Panc1 (cell line): ENCODE data around the gene LSM14B. TPM values are rescaled to one million over a fixed set of nuclear protein-coding genes. Genes with fewer than 3 reads are reported as not detected.

Experiments
- ATAC-seq: fragments of 200-7000 bp; cut with Tn5 transposase; 2 replicates; pipeline ENCODE4 v1.9.1; 2020; ENCODE audit warnings: mild to moderate bottlenecking, moderate library complexity
- BruUV-seq: library from RNA; stranded (reverse); fragments of 400-500 nt; replicated peaks from 2 replicates; lab custom pipeline; 2021; lab: Mats Ljungman, UMichigan
- CTCF ChIA-PET: fragments of 300-600 bp; sonication (Branson Sonifier 250); formaldehyde crosslinking; loops from one replicate; lab custom pipeline; 2022; ENCODE audit warnings: antibody characterized with exemption; lab: Charles Lee
- POLR2A ChIA-PET: fragments of 300-600 bp; sonication (Branson Sonifier 250); formaldehyde crosslinking; loops from one replicate; lab custom pipeline; 2022; ENCODE audit warnings: antibody characterized with exemption; lab: Charles Lee
- DNase-seq: peaks from one replicate; pipeline ENCODE4 v3.0.0-alpha.2; 2010; ENCODE audit warnings: low read depth, low spot score
- H3K27ac ChIP-seq: 2 replicates; pipeline ENCODE4 v1.5.1; 2011; ENCODE audit warnings: mild to moderate bottlenecking, low read length, inconsistent platforms
- H3K27me3 ChIP-seq: fragments of 200-500 bp; sonication (Bioruptor generic); 2 replicates; pipeline ENCODE4 v1.6.0; 2014; ENCODE audit warnings: low read length, inconsistent platforms; ENCODE audit not compliant: control insufficient read depth, insufficient read depth
- H3K36me3 ChIP-seq: fragments of 200-500 bp; sonication (Bioruptor generic); 2 replicates; pipeline ENCODE4 v1.5.1; 2014; ENCODE audit warnings: inconsistent platforms, mild to moderate bottlenecking, low read length, moderate library complexity; ENCODE audit not compliant: control insufficient read depth, insufficient read depth
- H3K4me1 ChIP-seq: 2 replicates; pipeline ENCODE4 v1.5.1; 2011; ENCODE audit warnings: inconsistent platforms, mild to moderate bottlenecking, low read length, moderate library complexity; ENCODE audit not compliant: control insufficient read depth, insufficient read depth
- H3K4me3 ChIP-seq, 2 experiments: 2 replicates each; pipeline ENCODE4 v1.5.1; 2011 to 2012; ENCODE audit warnings: low read depth in 2 of 2, low read length in 2 of 2, mild to moderate bottlenecking in 2 of 2, inconsistent platforms in 1 of 2, moderate library complexity in 1 of 2
- H3K9me3 ChIP-seq: fragments of 200-500 bp; sonication (Bioruptor generic); 2 replicates; pipeline ENCODE4 v1.5.1; 2014; ENCODE audit warnings: low read depth, mild to moderate bottlenecking, inconsistent platforms, low read length, moderate library complexity; ENCODE audit not compliant: control insufficient read depth, insufficient read depth
- POLR2AphosphoS5 ChIP-seq: IDR thresholded peaks from 2 replicates; pipeline ENCODE4 v1.6.1; 2012; ENCODE audit warnings: mild to moderate bottlenecking, low read depth, low read length, moderate library complexity
- SIN3A ChIP-seq: IDR thresholded peaks from 2 replicates; pipeline ENCODE4 v1.6.1; 2012; ENCODE audit warnings: low read depth, mild to moderate bottlenecking, low read length, moderate library complexity, borderline replicate concordance; ENCODE audit not compliant: insufficient read depth
- TCF7L2 ChIP-seq: IDR thresholded peaks from 2 replicates; pipeline ENCODE4 v1.6.1; 2011; ENCODE audit warnings: mild to moderate bottlenecking, low read depth, low read length, inconsistent platforms
- in situ Hi-C: cut with HindIII; loops from 2 replicates; pipeline ENCODE4 v1.10.0; 2016; ENCODE audit warnings: low sequenced_read_pairs, low pct_unique_long_range_greater_than_20kb
- intact Hi-C: fragments of 100-400 bp; cut with micrococcal nuclease; formaldehyde crosslinking; loops from one replicate; pipeline ENCODE4 v1.10.0; 2022; ENCODE audit not compliant: unreplicated experiment
- total RNA-seq: library from RNA; stranded (reverse); gene quantifications from one replicate; pipeline ENCODE4 v1.2.1, GENCODE V29; 2021; ENCODE audit not compliant: unreplicated experiment
- TF ChIP-seq, protein P1 (sequence below), 2 experiments: IDR thresholded peaks; 2 replicates each; pipeline ENCODE4 v1.6.1; 2011 to 2012; ENCODE audit warnings: low read depth in 2 of 2, control low read depth in 1 of 2, low read length in 1 of 2, mild to moderate bottlenecking in 1 of 2, moderate library complexity in 1 of 2; ENCODE audit not compliant: insufficient read depth in 1 of 2
- TF ChIP-seq, protein P2 (sequence below): fragments of 450-650 bp; IDR thresholded peaks from 2 replicates; pipeline ENCODE4 v1.5.1; 2017; ENCODE audit warnings: mild to moderate bottlenecking

LSM14B gene
- total RNA-seq, 1 experiment from 2014 or later = 52.2 TPM

GRCh38 chr20:62160253-62160652 lies 38.0 kb downstream of the LSM14B start:
- H3K36me3 ChIP-seq = no peaks in the 10 kb centered on the region; the same call in 1 of the 2 replicates
- DNase-seq (no peak), ATAC-seq (no peak)
- BruUV-seq = no TSS peak
- H3K9me3 ChIP-seq = no peaks in the 10 kb centered on the region
- TF ChIP-seq SIN3A (no peak), POLR2AphosphoS5 (no peak), TCF7L2 (no peak)
- TF ChIP-seq, protein P1, sequence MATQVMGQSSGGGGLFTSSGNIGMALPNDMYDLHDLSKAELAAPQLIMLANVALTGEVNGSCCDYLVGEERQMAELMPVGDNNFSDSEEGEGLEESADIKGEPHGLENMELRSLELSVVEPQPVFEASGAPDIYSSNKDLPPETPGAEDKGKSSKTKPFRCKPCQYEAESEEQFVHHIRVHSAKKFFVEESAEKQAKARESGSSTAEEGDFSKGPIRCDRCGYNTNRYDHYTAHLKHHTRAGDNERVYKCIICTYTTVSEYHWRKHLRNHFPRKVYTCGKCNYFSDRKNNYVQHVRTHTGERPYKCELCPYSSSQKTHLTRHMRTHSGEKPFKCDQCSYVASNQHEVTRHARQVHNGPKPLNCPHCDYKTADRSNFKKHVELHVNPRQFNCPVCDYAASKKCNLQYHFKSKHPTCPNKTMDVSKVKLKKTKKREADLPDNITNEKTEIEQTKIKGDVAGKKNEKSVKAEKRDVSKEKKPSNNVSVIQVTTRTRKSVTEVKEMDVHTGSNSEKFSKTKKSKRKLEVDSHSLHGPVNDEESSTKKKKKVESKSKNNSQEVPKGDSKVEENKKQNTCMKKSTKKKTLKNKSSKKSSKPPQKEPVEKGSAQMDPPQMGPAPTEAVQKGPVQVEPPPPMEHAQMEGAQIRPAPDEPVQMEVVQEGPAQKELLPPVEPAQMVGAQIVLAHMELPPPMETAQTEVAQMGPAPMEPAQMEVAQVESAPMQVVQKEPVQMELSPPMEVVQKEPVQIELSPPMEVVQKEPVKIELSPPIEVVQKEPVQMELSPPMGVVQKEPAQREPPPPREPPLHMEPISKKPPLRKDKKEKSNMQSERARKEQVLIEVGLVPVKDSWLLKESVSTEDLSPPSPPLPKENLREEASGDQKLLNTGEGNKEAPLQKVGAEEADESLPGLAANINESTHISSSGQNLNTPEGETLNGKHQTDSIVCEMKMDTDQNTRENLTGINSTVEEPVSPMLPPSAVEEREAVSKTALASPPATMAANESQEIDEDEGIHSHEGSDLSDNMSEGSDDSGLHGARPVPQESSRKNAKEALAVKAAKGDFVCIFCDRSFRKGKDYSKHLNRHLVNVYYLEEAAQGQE (IDR thresholded peaks at IDR 0.05; ENCODE audit: insufficient read depth in 1 of 2, low read depth in 2 of 2, low read length in 1 of 2) = no peak
- TF ChIP-seq, protein P2, sequence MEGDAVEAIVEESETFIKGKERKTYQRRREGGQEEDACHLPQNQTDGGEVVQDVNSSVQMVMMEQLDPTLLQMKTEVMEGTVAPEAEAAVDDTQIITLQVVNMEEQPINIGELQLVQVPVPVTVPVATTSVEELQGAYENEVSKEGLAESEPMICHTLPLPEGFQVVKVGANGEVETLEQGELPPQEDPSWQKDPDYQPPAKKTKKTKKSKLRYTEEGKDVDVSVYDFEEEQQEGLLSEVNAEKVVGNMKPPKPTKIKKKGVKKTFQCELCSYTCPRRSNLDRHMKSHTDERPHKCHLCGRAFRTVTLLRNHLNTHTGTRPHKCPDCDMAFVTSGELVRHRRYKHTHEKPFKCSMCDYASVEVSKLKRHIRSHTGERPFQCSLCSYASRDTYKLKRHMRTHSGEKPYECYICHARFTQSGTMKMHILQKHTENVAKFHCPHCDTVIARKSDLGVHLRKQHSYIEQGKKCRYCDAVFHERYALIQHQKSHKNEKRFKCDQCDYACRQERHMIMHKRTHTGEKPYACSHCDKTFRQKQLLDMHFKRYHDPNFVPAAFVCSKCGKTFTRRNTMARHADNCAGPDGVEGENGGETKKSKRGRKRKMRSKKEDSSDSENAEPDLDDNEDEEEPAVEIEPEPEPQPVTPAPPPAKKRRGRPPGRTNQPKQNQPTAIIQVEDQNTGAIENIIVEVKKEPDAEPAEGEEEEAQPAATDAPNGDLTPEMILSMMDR = no peak
- H3K27me3 ChIP-seq = no peaks in the 10 kb centered on the region
- ChIA-PET POLR2A (no interaction called here), CTCF (no interaction called here)
- no peak overlapping the region for H3K27ac ChIP-seq
- in situ Hi-C loops = no loop called here
- peaks cover 13% of the 10 kb centered on the region for H3K4me1 ChIP-seq
- no peak overlapping the region for H3K4me3 ChIP-seq
- intact Hi-C loops = no loop called here

DNA sequence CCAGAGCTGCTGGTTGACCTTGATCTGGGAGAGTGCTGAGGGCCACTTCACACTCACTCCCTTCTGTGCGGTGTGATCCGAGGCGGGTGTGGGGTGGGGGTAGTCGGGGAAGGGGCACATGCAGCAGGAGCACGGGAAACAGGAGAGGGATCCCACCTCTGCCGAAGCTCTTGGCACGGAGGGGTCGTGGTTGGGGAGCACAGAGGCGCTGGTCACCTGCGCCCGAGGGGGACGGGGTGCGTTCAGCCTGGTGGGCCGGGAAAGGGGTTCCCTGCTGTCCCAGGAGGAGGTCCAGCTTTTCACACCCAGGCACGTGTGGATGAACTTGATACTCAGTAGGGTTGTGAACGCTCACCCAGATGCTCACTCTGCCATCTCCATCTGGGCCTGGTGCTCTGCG lies 38.6 kb downstream of the LSM14B start:
- intact Hi-C loops = no loop called here
- CTCF ChIA-PET = no interaction called here
- H3K27ac ChIP-seq = no peak overlapping the region

More for the DNA sequence above, 38.6 kb downstream of the LSM14B start:
- ATAC-seq = no peak
- no peaks in the 10 kb centered on the region; the same call in 1 of the 2 replicates for H3K36me3 ChIP-seq
- no peak for DNase-seq
- TF ChIP-seq TCF7L2 = no peak
- TF ChIP-seq, protein P2 = no peak
- no peak for TF ChIP-seq POLR2AphosphoS5
- no peak overlapping the region for H3K4me3 ChIP-seq
- no peaks in the 10 kb centered on the region for H3K9me3 ChIP-seq
- peaks cover 8% of the 10 kb centered on the region for H3K4me1 ChIP-seq
- POLR2A ChIA-PET = no interaction called here
- in situ Hi-C loops = no loop called here
- H3K27me3 ChIP-seq = no peaks in the 10 kb centered on the region
- BruUV-seq = no TSS peak
